SK-N-SH (cell line): Measurements from ENCODE around the gene MTAP.

Source experiments
- POLR2AphosphoS5 ChIP-seq: IDR thresholded peaks from 2 replicates; pipeline ENCODE4 v1.6.1; 2012; ENCODE audit warnings: low read depth, low read length
- TF ChIP-seq, protein P1 (sequence below): fragments of 200-600 bp; sonication (generic); IDR thresholded peaks from 2 replicates; pipeline ENCODE4 v1.6.1; 2017; ENCODE audit warnings: antibody characterized with exemption, mild to moderate bottlenecking, moderate library complexity
- TF ChIP-seq, protein P2 (sequence below): IDR thresholded peaks from 2 replicates; pipeline ENCODE4 v1.6.1; 2012; ENCODE audit warnings: mild to moderate bottlenecking, low read depth, low read length, moderate library complexity

DNA sequence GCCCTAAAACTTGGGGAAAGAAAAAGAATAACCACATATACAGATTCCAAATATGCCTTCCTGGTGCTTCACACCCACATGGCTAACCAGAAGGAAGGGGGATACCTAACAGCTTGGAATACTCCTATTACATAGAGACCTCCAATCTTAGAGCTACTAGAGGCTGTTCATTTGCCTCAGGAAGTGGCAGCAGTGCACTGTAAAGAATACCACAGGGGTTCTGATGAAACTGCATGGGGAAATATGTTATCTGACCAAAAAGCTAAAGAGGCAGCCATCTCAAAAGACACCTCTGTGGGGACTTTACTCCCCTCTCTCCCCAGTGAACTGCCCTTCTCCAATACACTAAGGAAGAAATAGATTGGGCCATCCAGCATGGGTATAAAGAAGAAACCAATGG is 125.3 kb downstream of the MTAP start:
- TF ChIP-seq, protein P1, sequence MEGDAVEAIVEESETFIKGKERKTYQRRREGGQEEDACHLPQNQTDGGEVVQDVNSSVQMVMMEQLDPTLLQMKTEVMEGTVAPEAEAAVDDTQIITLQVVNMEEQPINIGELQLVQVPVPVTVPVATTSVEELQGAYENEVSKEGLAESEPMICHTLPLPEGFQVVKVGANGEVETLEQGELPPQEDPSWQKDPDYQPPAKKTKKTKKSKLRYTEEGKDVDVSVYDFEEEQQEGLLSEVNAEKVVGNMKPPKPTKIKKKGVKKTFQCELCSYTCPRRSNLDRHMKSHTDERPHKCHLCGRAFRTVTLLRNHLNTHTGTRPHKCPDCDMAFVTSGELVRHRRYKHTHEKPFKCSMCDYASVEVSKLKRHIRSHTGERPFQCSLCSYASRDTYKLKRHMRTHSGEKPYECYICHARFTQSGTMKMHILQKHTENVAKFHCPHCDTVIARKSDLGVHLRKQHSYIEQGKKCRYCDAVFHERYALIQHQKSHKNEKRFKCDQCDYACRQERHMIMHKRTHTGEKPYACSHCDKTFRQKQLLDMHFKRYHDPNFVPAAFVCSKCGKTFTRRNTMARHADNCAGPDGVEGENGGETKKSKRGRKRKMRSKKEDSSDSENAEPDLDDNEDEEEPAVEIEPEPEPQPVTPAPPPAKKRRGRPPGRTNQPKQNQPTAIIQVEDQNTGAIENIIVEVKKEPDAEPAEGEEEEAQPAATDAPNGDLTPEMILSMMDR, result no peak
- TF ChIP-seq, protein P2, sequence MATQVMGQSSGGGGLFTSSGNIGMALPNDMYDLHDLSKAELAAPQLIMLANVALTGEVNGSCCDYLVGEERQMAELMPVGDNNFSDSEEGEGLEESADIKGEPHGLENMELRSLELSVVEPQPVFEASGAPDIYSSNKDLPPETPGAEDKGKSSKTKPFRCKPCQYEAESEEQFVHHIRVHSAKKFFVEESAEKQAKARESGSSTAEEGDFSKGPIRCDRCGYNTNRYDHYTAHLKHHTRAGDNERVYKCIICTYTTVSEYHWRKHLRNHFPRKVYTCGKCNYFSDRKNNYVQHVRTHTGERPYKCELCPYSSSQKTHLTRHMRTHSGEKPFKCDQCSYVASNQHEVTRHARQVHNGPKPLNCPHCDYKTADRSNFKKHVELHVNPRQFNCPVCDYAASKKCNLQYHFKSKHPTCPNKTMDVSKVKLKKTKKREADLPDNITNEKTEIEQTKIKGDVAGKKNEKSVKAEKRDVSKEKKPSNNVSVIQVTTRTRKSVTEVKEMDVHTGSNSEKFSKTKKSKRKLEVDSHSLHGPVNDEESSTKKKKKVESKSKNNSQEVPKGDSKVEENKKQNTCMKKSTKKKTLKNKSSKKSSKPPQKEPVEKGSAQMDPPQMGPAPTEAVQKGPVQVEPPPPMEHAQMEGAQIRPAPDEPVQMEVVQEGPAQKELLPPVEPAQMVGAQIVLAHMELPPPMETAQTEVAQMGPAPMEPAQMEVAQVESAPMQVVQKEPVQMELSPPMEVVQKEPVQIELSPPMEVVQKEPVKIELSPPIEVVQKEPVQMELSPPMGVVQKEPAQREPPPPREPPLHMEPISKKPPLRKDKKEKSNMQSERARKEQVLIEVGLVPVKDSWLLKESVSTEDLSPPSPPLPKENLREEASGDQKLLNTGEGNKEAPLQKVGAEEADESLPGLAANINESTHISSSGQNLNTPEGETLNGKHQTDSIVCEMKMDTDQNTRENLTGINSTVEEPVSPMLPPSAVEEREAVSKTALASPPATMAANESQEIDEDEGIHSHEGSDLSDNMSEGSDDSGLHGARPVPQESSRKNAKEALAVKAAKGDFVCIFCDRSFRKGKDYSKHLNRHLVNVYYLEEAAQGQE, result no peak
- no peak for TF ChIP-seq POLR2AphosphoS5
